H1 (cell line): ENCODE data around the gene HOXA10.

Experiments used
- CTCF ChIP-seq, 3 experiments: IDR thresholded peaks; 1 replicate in 2 of 3; 2 replicates in 1 of 3; pipeline versions ENCODE4 v1.5.1 to v1.6.1; 2011; ENCODE audit warnings: low read length in 3 of 3, mild to moderate bottlenecking in 3 of 3, inconsistent platforms in 2 of 3, low read depth in 1 of 3, moderate library complexity in 1 of 3; ENCODE audit not compliant: insufficient read depth in 1 of 3; ENCODE audit errors: control extremely low read depth in 1 of 3
- EP300 ChIP-seq, 2 experiments: IDR thresholded peaks; 1 replicate in 1 of 2; 2 replicates in 1 of 2; pipeline ENCODE4 v1.6.1; 2011 to 2012; ENCODE audit warnings: low read depth in 2 of 2, low read length in 2 of 2, mild to moderate bottlenecking in 2 of 2, borderline replicate concordance in 1 of 2, inconsistent platforms in 1 of 2, moderate library complexity in 1 of 2
- EZH2 ChIP-seq: fragments of 200-600 bp; sonication (generic); IDR thresholded peaks from 2 replicates; pipeline ENCODE4 v1.7.1; 2012; ENCODE audit warnings: low read depth, mild to moderate bottlenecking, moderate library complexity, low read length, inconsistent platforms; ENCODE audit not compliant: severe bottlenecking
- POLR2A ChIP-seq, 2 experiments: IDR thresholded peaks; 1 replicate in 1 of 2; 2 replicates in 1 of 2; pipeline ENCODE4 v1.6.1; 2011; ENCODE audit warnings: low read depth in 2 of 2, low read length in 2 of 2, mild to moderate bottlenecking in 2 of 2; ENCODE audit errors: control extremely low read depth in 1 of 2
- POLR2AphosphoS5 ChIP-seq: IDR thresholded peaks from 2 replicates; pipeline ENCODE4 v1.6.1; 2011; ENCODE audit warnings: low read depth, low read length
- RAD21 ChIP-seq, 2 experiments: IDR thresholded peaks in 1 of 2; conservative IDR thresholded peaks in 1 of 2; 2 replicates each; pipeline ENCODE4 v1.6.1; 2011; ENCODE audit warnings: low read depth in 2 of 2, low read length in 2 of 2, improper control_type of control experiment in 1 of 2, inconsistent platforms in 1 of 2, mild to moderate bottlenecking in 1 of 2, moderate library complexity in 1 of 2
- ZNF274 ChIP-seq: IDR thresholded peaks from 2 replicates; pipeline ENCODE4 v1.7.0; 2012; ENCODE audit warnings: low read length, borderline replicate concordance; ENCODE audit errors: extremely low read depth

GRCh38 chr7:27167916-27168264, 6.2 kb downstream of the HOXA10 start:
- no peak for TF ChIP-seq RAD21 (IDR thresholded peaks at IDR 0.05 in 1 of 2, conservative IDR thresholded peaks at IDR 0.05 in 1 of 2; ENCODE audit: low read depth in 2 of 2, low read length in 2 of 2)
- TF ChIP-seq CTCF (IDR thresholded peaks at IDR 0.05; ENCODE audit: control extremely low read depth in 1 of 3, insufficient read depth in 1 of 3, low read depth in 1 of 3, low read length in 3 of 3) = no peak
- no peak for TF ChIP-seq EZH2
- TF ChIP-seq ZNF274 = no peak
- TF ChIP-seq POLR2A (IDR thresholded peaks at IDR 0.05; ENCODE audit: control extremely low read depth in 1 of 2, low read depth in 2 of 2, low read length in 2 of 2) = no peak
- TF ChIP-seq EP300 (IDR thresholded peaks at IDR 0.05; ENCODE audit: borderline replicate concordance in 1 of 2, low read depth in 2 of 2, low read length in 2 of 2) = no peak
- no peak for TF ChIP-seq POLR2AphosphoS5
